PC-3 (cell line): Measurements from ENCODE around the gene MRPL39. TPM values are rescaled to one million over a fixed set of nuclear protein-coding genes. Genes with fewer than 3 reads are reported as not detected.
"Not testable (repeated sequence)": the region's sequence is repeated elsewhere in the genome, so short reads cannot be mapped to it uniquely, and the experiment has no call there.

Experiments used
- ATAC-seq: fragments of 200-7000 bp; cut with Tn5 transposase; 2 replicates; pipeline ENCODE4 v1.9.1; 2020; ENCODE audit warnings: mild to moderate bottlenecking, moderate library complexity
- BruUV-seq: library from RNA; stranded (reverse); fragments of 400-500 nt; replicated peaks from 2 replicates; lab custom pipeline; 2021; lab: Mats Ljungman, UMichigan
- CTCF ChIA-PET: fragments of 300-600 bp; sonication (Branson Sonifier 250); formaldehyde crosslinking; loops from one replicate; lab custom pipeline; 2022; ENCODE audit warnings: antibody characterized with exemption; lab: Charles Lee
- POLR2A ChIA-PET: fragments of 300-600 bp; sonication (Branson Sonifier 250); formaldehyde crosslinking; loops from one replicate; lab custom pipeline; 2022; ENCODE audit warnings: antibody characterized with exemption; ENCODE audit not compliant: unreplicated experiment; lab: Charles Lee
- DNase-seq: peaks from one replicate; pipeline ENCODE4 v3.0.0-alpha.2; 2015
- H2AFZ ChIP-seq: fragments of 300-600 bp; sonication (generic); 2 replicates; pipeline ENCODE4 v1.6.0; 2016; ENCODE audit warnings: antibody characterized with exemption, low read length
- H3F3A ChIP-seq: fragments of 300-600 bp; sonication (generic); one replicate; pipeline ENCODE4 v1.6.0; 2017; ENCODE audit warnings: antibody characterized with exemption, low read length, control low read depth, mild to moderate bottlenecking; ENCODE audit not compliant: unreplicated experiment
- H3K27ac ChIP-seq: fragments of 300-600 bp; sonication (generic); 2 replicates; pipeline ENCODE4 v1.5.1; 2016; ENCODE audit warnings: mild to moderate bottlenecking, low read length
- H3K27me3 ChIP-seq: fragments of 300-600 bp; sonication (generic); 2 replicates; pipeline ENCODE4 v1.6.1; 2016; ENCODE audit warnings: low read length, mixed read lengths
- H3K36me3 ChIP-seq: fragments of 300-600 bp; sonication (generic); 2 replicates; pipeline ENCODE4 v1.6.1; 2016; ENCODE audit warnings: low read depth, mixed run types, low read length, mixed read lengths
- H3K4me1 ChIP-seq: fragments of 300-600 bp; sonication (generic); 2 replicates; pipeline ENCODE4 v1.5.1; 2016; ENCODE audit warnings: low read length; ENCODE audit not compliant: insufficient read depth
- H3K4me2 ChIP-seq: fragments of 300-600 bp; sonication (generic); 2 replicates; pipeline ENCODE4 v1.6.0; 2016; ENCODE audit warnings: low read length
- H3K4me3 ChIP-seq: fragments of 300-600 bp; sonication (generic); 2 replicates; pipeline ENCODE4 v1.5.1; 2016; ENCODE audit warnings: mild to moderate bottlenecking, low read length, mixed read lengths
- H3K79me2 ChIP-seq: fragments of 300-600 bp; sonication (generic); 2 replicates; pipeline ENCODE4 v1.6.1; 2017; ENCODE audit warnings: low read length, mixed read lengths
- H3K9ac ChIP-seq: fragments of 300-600 bp; sonication (generic); 2 replicates; pipeline ENCODE4 v1.6.0; 2016; ENCODE audit warnings: mild to moderate bottlenecking, low read length
- H3K9me2 ChIP-seq: fragments of 300-600 bp; sonication (generic); replicated peaks from 2 replicates; pipeline ENCODE4 v1.6.1; 2016; ENCODE audit warnings: mixed run types, low read length, mixed read lengths
- H3K9me3 ChIP-seq: fragments of 300-600 bp; sonication (generic); 2 replicates; pipeline ENCODE4 v1.6.1; 2016; ENCODE audit warnings: low read length, mixed read lengths
- H4K20me1 ChIP-seq: fragments of 300-600 bp; sonication (generic); 2 replicates; pipeline ENCODE4 v1.6.1; 2016; ENCODE audit warnings: low read length, mixed read lengths
- EZH2 ChIP-seq: fragments of 300-600 bp; sonication (generic); IDR thresholded peaks from one replicate; pipeline ENCODE4 v1.6.1; 2017; ENCODE audit warnings: antibody characterized with exemption, mild to moderate bottlenecking, low read length; ENCODE audit not compliant: unreplicated experiment
- EZH2phosphoT487 ChIP-seq: fragments of 300-600 bp; sonication (generic); IDR thresholded peaks from 2 replicates; pipeline ENCODE4 v1.6.1; 2018; ENCODE audit warnings: mild to moderate bottlenecking, antibody characterized with exemption, low read length, borderline replicate concordance
- intact Hi-C: fragments of 100-400 bp; cut with micrococcal nuclease; formaldehyde crosslinking; loops from 2 replicates; pipeline ENCODE4 v1.9.0; 2023
- total RNA-seq: library from RNA; depleted of rRNA; stranded (reverse); fragments of >200 nt; gene quantifications from 2 replicates; pipeline ENCODE4 v1.2.3, GENCODE V29; 2014
- TF ChIP-seq, protein P1 (sequence below): fragments of 300-600 bp; sonication (generic); conservative IDR thresholded peaks from 2 replicates; pipeline ENCODE4 v1.5.1; 2017; ENCODE audit warnings: antibody characterized with exemption, low read depth, mild to moderate bottlenecking, low read length

Gene MRPL39
- total RNA-seq, 1 experiment from 2014 or later, result 107 TPM

DNA sequence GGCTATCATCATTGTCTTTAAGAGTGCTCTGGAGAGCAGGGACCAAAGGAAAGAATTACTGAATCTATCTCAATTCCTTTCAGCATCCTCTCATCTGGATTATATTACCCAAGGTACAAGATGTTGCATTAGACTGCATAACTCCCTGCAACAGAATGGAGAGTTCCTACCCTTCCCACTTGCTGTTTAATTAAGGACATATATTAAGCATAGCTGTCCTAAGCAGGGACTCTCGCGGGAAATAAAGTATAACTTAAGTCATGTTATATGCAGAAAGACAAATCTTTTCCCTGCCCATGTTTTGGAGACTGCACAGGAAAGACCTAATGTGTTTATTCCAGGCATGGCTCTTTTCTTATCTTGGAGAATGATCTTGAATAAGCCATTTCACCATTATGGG is 25.0 kb upstream of the MRPL39 start:
- H2AFZ ChIP-seq, result no peak overlapping the region
- no peak for DNase-seq
- no peaks in the 10 kb centered on the region for H4K20me1 ChIP-seq
- no peaks in the 10 kb centered on the region for H3K79me2 ChIP-seq
- BruUV-seq, result no TSS peak
- CTCF ChIA-PET, result no interaction called here
- no peaks in the 10 kb centered on the region for H3K36me3 ChIP-seq
- POLR2A ChIA-PET, result no interaction called here
- H3K4me3 ChIP-seq, result no peak overlapping the region
- H3K27ac ChIP-seq, result no peak overlapping the region
- no peaks in the 10 kb centered on the region for H3K4me1 ChIP-seq
- intact Hi-C loops, result no loop called here
- H3K27me3 ChIP-seq, result no peaks in the 10 kb centered on the region
- no peaks in the 10 kb centered on the region for H3K9me3 ChIP-seq
- H3F3A ChIP-seq, result no peaks in the 10 kb centered on the region
- TF ChIP-seq EZH2phosphoT487, result no peak
- TF ChIP-seq EZH2, result no peak
- TF ChIP-seq, protein P1, sequence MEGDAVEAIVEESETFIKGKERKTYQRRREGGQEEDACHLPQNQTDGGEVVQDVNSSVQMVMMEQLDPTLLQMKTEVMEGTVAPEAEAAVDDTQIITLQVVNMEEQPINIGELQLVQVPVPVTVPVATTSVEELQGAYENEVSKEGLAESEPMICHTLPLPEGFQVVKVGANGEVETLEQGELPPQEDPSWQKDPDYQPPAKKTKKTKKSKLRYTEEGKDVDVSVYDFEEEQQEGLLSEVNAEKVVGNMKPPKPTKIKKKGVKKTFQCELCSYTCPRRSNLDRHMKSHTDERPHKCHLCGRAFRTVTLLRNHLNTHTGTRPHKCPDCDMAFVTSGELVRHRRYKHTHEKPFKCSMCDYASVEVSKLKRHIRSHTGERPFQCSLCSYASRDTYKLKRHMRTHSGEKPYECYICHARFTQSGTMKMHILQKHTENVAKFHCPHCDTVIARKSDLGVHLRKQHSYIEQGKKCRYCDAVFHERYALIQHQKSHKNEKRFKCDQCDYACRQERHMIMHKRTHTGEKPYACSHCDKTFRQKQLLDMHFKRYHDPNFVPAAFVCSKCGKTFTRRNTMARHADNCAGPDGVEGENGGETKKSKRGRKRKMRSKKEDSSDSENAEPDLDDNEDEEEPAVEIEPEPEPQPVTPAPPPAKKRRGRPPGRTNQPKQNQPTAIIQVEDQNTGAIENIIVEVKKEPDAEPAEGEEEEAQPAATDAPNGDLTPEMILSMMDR, result no peak
- ATAC-seq, result no peak
- no peak overlapping the region for H3K4me2 ChIP-seq
- H3K9me2 ChIP-seq, result no peaks in the 10 kb centered on the region
- H3K9ac ChIP-seq, result no peak overlapping the region

DNA sequence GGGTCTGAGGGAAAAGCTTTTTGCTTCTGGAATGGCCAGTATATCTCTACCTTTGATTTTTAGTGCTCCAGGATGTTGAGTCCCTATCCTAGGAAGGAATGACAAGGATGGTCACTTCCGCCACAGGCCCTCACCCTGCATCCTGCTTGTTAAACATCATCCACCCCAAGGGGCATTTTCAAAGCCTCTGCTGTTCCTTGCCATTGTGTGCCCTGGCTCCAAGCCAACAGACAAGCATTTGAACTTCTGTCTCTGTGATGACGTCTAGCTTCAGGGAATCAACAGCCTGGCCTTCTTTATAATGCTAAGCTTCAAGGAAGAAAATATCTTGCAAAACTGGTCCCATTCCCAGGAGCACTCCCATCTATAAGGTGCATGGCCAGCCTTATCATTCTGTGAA is 19.5 kb upstream of the MRPL39 start:
- H4K20me1 ChIP-seq, result no peaks in the 10 kb centered on the region
- H3K4me2 ChIP-seq, result no peak overlapping the region
- intact Hi-C loops, result no loop called here
- ChIA-PET POLR2A (no interaction called here), CTCF (no interaction called here)
- no peak overlapping the region for H3K4me3 ChIP-seq
- no peaks in the 10 kb centered on the region for H3K9me2 ChIP-seq
- no peaks in the 10 kb centered on the region for H3F3A ChIP-seq
- H3K79me2 ChIP-seq, result no peaks in the 10 kb centered on the region
- peak; percentile 4 for DNase-seq
- TF ChIP-seq EZH2 (no peak), EZH2phosphoT487 (no peak)
- TF ChIP-seq, protein P1, result no peak
- no peak overlapping the region for H3K27ac ChIP-seq
- ATAC-seq, result no peak
- H2AFZ ChIP-seq, result no peak overlapping the region
- H3K9me3 ChIP-seq, result no peaks in the 10 kb centered on the region
- no peak overlapping the region for H3K9ac ChIP-seq
- no TSS peak for BruUV-seq
- H3K36me3 ChIP-seq, result no peaks in the 10 kb centered on the region
- no peaks in the 10 kb centered on the region for H3K27me3 ChIP-seq
- no peaks in the 10 kb centered on the region for H3K4me1 ChIP-seq

DNA sequence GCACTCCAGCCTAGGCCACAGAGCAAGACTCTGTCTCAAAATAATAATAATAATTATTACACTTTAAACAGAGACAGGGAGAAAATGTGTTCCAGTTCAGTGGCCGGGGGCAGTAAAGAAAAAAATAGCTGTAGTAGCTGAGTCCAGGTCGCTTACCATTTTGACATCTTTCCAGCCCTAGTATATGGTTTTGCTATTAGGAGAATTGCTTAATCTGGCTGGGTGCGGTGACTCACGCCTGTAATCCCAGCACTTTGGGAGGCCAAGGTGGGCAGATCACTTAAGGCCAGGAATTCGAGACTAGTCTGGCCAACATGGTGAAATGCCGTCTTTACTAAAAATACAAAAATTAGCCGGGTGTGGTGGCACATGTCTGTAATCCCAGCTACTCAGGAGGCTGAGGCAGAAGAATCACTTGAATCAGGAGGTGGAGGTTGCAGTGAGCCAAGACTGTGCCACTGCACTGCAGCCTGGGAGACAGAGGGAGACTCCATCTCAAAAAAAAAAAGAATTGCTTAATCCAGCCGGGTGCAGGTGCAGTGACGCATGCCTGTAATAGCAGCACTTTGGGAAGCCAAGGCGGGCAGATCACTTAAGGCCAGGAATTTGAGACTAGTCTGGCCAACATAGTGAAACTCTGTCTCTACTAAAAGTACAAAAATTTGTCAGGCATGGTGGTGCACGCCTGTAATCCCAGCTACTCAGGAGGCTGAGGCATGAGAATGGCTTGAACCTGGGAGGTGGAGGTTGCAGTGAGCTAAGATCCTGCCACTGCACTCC is 18.7 kb upstream of the MRPL39 start:
- H2AFZ ChIP-seq, BruUV-seq, H3K79me2 ChIP-seq, H4K20me1 ChIP-seq, POLR2A ChIA-PET, intact Hi-C loops, H3K27ac ChIP-seq, H3K9me3 ChIP-seq, H3K36me3 ChIP-seq, CTCF ChIA-PET, H3F3A ChIP-seq, DNase-seq, ATAC-seq, H3K27me3 ChIP-seq, H3K4me1 ChIP-seq, H3K9me2 ChIP-seq, H3K9ac ChIP-seq, H3K4me3 ChIP-seq, H3K4me2 ChIP-seq: not testable (repeated sequence)
